ENCODE data around the gene KRT33B.

KRT33B gene

DNA sequence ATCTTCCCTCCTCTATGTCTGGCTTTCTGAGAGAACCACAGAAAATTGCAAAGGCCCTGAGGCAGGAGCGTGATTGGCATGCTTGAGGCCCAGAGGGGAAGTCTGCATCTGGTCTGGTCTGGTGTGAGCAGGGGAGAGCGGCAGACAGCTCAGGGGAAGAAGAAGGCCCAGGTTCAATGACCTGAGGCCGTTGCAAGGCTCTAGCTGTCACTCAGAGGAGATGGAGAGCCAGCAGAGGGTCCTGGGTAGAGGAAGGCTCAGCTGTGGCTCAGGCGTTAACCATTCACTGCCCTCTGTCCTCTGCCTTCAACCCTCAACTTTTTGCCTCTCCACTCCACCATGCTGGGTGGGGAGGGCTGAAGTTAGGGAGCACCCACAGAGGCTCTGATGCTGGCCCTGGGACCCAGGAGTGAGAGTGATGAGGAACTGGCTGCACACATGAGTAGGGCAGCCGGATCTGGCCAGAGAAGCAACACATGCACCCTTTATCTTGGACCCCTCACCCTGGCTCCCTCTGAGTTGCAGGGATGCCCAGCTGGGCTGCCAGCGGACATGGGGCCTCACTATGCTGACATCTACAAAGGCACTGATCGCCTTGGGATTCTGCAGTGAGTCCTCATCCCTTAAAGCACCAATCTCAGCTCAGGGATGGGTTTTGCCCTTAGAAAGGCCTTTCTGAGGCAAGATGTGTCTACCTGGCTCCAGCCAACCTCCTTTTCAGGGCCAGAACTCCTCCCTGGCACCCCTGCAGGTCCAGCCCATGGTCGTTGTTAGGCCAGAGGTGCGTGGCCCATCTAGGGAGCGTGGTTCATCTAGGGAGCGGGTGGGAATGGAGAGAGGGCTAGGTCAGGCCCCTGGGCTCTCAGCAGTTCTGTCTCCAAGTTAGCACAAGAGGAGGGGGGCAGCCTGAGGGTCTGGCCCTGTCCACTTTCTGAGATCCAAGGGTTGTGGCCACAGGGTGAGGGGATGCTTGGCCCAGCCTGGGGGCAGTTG is 46.4 kb downstream of the KRT33B start:
- no peak for DNase-seq

DNA sequence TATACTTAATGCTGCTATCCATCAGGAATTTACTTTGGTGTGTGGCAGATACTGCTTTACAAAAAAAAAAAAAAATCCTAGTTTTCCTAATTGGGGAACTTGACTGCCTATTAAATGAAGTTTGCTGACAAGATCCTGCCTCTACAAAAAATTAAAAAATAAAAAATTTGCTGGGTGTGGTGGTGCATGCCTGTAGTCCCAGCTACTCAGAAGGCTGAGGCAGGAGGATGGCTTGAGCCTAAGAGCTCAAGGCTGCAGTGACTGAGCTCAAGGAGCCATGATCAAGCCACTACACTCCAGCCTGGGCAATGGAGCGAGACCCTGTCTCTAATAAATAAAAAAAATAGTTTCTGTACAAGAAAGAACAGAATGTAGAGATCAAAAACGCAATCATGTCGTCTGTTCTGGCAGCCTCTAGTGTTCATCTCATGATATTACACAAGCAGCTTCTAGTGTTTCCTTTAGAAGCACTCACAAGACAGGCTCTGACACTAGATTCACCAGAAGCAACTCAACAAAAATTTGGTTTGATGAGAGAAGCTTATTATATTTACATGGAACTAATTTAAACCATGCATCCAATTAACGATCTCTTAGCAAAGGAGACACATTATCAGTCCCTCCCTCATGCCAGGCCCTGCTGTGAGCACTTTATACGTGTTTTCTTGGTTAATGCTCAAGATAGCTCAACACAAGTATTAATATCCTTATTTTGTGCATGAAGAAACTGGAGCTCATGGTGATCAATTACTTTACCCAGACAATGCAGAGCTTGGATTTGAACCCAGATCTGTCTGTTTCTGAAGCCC is 47.3 kb downstream of the KRT33B start:
- peak; percentile 80 for DNase-seq

DNA sequence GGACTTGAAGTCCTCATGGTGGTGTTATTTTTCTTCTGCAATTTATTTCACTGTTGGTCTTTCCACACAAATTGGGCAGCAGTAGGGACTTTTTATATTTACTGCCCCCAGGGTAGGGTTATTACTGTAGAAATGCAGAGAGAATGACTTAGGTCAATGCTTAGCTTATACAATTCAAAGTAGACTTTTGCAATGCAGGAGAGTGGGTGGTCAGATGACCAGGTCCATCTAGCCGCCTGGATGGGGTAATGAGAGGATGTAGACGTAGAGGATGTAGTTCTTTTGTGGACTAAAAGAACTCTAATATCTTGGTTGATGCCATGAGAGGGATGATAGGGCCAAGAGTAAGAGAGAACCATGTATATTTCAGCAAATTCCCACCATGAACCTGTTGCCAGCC is 51.4 kb downstream of the KRT33B start:
- DNase-seq = no peak

DNA sequence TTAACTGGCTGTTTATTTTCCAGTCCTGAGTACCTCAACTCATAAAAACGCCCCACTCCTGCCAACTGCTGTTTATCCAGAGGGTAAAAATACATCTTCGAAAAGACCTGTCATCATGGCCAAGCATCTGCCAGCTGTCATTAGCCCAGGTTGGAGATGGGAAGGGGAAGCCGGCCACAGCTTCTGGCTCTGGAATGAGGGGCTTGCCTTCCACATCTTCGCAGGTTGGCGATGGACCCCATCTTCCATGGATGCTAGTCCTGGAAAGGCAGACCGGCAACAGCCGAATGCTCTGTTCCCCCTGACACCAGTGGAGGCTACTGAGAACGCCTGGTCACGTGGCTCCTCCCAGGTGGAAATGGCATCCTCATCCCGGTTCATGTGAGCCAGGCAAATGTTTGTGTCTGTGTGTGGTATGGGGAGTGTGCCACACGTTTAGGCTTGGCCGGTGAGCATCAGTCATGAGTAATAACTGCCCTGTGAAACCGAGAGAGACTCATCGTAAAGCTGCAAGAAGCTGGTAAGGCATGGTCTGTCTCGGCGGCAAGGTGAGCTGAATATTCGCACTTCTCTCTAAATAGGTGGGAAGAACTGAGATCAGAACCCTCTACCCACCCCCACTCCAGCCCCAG is 53.7 kb downstream of the KRT33B start:
- DNase-seq = no peak

DNA sequence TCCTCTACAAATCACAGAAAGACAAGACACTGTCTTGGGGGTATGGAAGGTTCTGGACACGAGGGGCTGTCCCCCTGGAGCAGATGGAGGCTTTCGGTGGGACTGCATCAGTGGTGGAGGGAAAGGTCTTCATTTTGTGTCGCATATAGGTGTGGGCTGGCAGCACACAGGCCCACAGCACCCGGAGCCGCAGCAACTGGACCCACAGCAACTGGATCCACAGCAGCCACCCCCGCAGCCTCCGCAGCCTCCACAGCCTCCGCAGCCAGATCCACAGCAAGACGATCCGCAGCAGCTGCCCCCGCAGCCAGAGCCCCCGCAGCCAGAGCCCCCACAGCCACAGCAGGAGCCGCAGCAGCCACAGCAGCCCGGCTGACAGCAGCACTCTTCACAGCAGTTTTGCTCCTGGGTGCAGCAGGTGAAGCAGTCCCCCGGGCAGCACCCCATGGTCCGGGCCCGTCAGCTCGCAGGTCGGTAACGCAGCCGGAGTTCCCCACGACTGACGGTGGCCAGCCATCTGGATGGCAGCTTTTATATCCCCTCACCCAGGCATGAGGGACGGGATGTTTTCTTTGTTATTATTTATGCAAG is 54.3 kb downstream of the KRT33B start, which contains the start of gene KRTAP17-1:
Gene KRTAP17-1 (minus strand): TSS at position 507 of the 591 bp plus-strand sequence. CDS start 60 bp downstream, at position 447.
- DNase-seq = peak; percentile 43

All from NCI-H510A treated with DMSO at 0.1 percent for 48 hours (cell line).